Hepatocyte (in vitro differentiated cells): ENCODE results near the gene HSPH1.

Experiments
- CTCF ChIP-seq: fragments of 200-600 bp; sonication (generic); IDR thresholded peaks from 2 replicates; pipeline ENCODE4 v1.5.1; 2016; ENCODE audit warnings: antibody characterized with exemption, mild to moderate bottlenecking; ENCODE audit not compliant: poor library complexity
- EZH2 ChIP-seq: fragments of 200-600 bp; sonication (generic); IDR thresholded peaks from 2 replicates; pipeline ENCODE4 v1.6.1; 2016; ENCODE audit warnings: antibody characterized with exemption, mild to moderate bottlenecking, borderline replicate concordance

GRCh38 chr13:31119526-31119925 lies 42.2 kb downstream of the HSPH1 start:
- TF ChIP-seq CTCF (no peak), EZH2 (no peak)
